CD1c-positive myeloid dendritic cell (primary cell): ENCODE results near the gene OSTC.
"Not testable (repeated sequence)": the region's sequence is repeated elsewhere in the genome, so short reads cannot be mapped to it uniquely, and the experiment has no call there.

Experiments used
- DNase-seq: peaks from one replicate; pipeline ENCODE4 v3.0.0-alpha.2; 2016; ENCODE audit errors: extremely low spot score

Gene OSTC

DNA sequence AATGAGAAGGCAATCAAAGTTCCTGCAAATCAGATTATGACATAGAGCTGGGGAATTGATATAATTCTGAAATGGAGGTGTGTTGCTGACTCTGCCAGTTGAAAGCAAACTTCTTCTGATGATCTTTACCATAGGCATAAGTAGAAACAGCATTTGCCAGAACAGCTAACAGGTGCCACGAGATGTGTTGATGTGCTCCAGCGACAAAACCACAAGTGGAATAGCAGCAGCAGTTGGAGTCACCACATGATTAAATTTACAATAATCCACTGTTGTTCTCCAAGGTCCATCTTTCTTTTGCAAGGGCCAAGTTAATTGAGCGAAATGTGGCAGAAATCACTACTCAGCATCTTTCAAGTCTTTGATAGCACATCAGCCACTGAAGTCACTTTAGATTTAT, 3.7 kb upstream of the OSTC start:
- no peak for DNase-seq

DNA sequence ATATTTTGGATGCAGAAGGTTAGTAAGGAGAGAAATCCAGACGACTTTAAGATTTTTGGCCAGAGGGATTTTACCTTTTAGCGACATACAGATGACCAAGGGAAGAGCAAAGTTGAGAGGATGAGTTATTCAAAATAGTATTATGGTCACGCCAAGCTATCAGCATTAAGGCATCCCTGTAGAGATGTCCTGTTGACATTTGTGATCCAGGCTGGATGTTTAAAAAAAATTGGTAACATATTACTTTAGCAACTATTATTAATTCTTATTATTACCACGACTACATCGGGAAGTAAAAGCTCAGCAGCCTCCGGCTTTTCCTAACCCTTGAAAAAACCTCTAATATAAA, 562 bp upstream of the OSTC start:
- DNase-seq: no peak

DNA sequence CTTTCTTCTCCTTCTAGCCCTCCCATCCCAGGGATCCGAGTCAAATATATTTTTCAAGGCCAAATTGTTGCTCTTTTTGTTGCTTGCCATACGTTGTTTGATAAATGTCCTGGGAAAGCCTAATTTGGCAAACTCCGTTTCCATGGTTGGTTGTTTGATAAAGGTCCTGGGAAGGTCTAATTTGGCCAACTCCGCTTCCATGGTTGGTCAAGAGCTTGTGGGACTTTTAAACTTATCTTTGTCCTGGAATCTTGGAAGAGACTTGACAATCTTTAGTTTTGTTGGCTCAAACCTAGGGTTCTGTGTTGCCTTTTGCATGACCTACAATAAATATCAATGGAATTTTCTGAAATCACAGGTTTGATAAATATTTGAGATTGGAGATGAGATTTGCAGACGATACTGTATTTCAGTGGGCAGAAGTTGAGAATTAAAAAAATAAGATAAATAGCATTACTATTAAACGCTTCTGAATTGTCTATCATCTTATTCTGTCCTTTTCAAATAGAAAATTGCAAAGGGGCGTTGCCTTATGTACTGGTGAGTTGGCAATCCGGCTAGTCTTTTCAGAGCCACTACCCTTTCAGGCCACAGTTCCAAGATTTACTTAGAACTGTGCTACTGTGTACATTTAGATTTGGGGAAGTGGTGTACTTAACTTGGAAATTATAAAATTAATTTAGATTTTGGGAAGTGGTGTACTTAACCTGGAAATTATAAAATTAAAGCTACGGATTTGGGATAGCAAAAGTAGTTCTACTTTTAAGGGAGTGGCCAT, 804 bp downstream of the OSTC start:
- DNase-seq: peak; percentile 64

DNA sequence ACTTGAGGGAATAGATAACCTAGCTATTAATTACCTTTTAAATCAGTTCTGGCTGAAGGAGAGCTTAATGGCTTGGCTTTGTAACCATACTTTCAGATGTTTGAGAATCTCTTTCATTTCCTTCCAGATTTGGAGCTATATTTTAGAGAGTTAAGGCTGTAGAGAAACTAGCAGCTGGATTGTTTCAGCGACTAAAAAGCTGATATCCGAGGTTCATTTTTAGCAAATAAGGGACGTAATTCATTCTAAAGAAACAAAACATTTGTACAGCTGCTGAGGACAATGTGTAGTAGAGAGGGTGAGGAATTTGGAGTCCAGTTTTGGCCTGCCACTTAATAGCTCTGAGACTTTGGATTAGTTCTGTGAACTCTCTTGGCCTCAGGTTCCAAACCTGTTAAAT, 12.2 kb downstream of the OSTC start:
- DNase-seq: no peak

DNA sequence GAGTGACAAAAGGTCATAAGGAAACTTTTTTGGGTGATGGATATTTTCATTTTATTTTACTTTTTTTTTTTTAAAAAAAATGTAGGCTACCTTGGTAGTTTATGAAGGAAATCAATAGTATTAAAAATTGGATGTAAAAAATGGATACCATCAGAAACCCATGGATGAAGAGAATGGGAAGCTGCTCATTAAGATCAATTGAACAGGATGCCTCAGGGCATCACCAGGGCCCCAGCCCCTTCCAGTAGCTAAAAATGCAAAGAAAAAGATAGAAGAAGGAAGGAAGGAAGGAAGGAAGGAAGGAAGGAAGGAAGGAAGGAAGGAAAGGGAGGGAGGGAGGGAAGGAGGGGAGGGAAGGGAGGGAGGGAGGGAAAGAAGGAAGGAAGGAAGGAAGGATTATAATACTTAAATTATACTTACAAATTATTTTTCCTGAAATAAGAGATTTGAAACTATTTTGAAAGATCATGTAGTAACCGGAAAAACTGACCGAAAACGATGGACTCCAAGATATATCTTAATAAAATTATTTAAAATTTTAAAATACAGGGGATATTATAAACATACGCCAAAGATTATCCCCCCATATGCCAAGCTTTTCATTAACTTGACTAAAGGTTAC, 24.1 kb downstream of the OSTC start:
- no peak for DNase-seq

DNA sequence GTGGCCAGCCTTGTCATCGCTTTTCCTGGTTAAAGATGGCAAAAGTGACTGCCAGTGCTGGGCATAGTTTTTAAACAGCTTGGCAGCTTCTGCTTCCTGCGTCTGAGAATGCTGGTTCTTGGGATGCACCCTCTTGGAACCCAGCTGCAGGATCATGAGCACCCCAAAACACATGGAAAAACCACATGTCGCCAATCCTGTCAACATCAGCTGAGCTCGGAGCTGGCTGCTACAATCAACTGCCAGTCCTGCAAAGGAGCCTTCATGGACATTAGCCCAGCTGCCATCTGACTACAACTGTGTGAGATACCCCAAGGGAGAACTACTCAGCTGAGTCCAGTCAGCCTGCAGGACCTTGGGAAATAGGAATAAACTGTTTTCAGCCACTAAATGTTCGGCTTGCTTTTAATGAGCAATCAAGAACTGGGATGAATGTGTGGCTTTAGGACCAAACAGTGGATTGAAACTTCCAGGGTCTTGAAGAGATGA, 31.0 kb downstream of the OSTC start:
- DNase-seq: no peak

DNA sequence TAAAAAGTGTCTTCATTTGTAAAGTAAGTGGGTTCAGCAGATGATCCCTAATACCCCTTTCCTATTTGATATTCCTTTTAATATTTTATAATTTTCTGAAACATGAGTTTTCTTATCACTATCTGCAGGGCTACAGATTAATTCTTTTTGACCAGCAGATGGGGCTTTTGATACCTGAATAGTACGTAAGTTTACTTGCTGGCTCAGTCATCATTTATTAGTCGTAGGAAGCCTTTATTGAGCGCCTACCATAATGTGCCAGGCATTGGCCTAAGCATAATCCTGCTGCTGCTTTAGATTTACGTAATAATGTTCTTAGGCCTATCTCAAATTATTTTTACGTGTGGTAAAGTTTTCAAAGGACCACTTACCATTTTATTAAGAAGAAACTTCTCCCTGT, 33.1 kb downstream of the OSTC start:
- no peak for DNase-seq

DNA sequence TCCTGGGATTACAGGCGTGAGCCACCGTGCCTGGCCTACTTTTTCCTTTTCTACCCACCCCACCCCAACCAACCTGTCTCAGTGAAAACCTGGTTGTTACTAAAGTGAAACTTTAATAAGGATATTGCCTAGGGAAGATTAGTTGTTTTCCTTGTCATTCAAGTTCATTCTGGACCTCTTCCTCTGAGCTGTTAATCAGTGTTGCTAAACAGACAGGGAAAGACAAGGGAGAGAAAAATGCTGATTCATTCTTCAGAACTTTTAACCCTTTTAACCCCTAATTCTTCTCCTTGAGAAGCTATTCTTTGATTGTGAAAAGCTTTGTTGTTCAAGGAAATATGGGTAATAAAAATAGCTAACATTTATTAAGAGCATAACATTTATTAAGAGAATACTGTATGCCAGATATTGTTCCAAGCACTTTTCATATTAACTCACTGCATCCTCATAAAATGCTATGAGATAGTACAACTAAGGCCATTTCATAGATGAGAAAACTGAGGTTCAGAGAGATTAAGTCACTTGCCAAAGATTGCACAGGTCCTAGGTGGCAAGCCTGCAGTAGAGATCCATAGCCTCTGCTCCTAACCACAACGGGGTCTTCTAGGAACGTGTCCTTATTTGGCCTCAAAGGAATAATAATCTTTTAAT, 34.8 kb downstream of the OSTC start:
- DNase-seq: no peak

DNA sequence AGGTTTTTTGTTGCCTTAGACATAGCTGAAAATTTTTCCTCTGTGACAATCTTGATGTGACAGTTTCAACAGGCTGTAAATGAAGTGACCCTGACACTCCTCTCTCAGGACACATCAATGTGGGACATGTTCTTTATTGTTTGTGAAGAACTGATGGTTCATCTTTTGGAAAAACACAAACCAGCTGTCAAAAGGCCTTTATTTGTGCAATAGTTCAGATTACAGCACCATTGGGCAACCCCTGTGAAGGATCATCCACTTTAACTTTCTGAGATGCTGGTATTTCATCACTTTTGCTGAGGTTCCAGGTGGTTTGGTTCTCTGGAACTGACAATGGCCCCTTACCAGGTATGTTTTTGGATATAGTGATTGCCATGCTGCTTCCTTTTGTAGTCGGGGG, 40.3 kb downstream of the OSTC start:
- DNase-seq: no peak

DNA sequence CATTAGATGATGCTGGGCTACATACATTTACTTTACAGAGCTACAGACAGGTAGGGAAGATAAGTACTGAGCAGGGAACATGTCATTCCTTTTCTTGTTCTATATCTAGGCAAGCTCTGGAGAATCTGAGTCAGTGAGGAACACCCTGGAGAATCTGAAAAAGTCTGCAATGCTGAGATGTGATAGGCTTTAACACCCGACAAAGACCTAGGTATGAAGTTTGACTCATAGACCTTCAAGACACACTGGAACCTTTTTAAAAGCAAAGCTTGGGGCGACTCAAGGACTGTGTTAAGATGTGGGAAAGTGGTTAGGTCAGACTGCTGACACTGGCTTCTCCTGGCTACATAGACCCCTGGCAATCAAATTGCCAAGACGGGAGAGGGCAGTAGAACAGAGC, 42.8 kb downstream of the OSTC start:
- no peak for DNase-seq

DNA sequence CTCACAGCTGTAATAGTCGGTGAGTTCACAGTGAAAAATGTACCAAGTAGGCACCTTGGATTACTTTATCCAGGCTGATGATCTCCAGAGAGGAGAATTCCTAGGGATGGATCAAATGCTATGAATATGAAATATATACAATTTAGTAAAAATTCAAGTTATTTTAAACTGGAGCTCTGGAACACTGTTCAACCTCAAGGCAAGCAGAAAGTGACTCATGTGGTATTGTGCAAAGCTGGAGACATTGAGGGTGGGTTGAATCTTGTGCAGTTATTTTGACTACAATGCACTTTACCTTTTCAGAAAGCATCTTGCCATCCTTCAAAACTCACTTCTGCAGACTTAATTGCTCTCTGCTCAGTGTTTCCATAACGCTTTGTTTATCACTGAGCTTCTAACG, 43.4 kb downstream of the OSTC start:
- no peak for DNase-seq

DNA sequence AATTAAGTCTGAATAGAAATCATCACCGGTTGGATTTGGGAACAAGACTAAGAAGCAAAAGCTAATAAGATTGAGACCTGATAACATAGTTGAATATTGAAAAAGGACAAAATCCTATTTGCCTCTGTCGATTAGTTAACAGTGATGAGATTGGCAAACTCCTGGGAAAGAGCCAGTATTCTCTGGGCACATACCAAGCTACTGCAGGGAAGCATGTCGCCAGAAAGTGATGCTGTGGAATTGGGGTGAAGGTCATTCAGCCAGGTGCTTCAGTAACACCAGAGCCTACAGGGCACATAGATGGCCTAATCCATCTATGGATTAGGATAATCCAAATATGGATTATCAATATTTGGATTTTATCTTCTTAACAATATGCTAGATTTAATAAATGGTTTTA, 44.0 kb downstream of the OSTC start:
- DNase-seq: no peak

DNA sequence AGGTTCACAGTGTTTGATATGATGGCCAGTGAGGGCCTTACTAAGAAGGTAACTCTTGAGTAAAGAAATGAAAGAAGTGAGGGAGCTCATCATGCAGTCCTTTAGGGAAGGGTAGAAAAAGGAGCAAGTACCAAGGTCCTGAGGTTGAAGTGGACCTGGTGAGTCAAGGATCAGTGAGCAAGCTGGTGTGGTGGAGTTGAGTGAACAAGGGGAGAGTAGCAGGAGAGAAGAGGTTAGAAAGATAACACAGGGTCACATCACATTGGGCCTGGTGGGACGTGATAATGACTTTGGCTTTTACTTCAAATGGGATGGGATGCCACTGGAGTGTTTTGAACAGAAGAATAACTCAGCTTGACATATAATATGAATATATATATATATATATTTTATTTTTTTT, 44.7 kb downstream of the OSTC start:
- no peak for DNase-seq

DNA sequence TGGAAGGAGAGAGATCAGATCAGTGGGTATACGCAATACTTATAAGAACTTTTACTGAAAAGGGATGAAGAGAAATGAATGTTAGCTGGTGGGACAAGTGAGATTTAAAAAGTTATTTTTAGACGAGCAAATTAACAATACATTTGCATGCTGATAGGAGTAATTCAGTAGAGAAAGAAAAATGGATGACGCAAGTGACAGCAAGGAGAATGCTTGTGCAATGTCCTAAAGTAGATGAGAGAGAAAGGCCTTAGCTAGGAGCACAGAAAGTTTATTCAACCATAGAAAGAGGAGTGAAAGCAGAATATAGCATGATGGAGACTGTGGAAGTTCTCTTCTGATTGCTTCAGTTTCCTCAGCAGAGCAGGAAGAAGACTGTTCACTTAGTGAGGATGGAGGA, 45.8 kb downstream of the OSTC start:
- DNase-seq: no peak

DNA sequence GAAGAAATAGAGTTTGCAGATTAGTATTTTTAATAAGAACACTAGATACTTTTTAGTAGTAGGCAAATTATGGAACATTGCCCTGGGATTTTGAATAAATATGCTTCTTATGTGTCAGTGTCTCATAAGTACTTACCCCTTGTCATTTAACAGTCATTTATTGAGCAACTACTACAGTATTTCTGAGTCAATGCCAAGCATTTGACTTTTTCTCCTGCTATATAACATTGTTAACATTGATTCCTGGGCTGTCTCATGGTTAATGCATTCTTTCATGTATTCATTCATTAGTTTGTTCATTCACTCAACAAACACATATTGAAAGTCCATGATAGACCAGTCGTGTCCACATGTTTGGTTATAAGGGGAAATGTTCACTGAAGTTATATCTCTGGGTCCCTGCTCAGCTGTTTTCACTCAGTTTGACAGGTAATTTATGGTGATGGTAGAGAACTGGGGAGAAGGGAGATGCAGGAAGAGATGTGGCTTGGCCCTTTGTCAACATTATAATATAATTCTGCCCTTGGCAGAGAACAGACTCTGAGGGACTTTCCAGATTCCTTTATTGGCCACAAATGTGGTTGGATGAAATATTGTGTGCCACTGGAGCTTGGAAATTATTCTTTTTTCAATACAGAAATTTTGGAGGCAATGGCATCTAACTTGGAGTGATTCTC, 49.8 kb downstream of the OSTC start:
- no peak for DNase-seq

DNA sequence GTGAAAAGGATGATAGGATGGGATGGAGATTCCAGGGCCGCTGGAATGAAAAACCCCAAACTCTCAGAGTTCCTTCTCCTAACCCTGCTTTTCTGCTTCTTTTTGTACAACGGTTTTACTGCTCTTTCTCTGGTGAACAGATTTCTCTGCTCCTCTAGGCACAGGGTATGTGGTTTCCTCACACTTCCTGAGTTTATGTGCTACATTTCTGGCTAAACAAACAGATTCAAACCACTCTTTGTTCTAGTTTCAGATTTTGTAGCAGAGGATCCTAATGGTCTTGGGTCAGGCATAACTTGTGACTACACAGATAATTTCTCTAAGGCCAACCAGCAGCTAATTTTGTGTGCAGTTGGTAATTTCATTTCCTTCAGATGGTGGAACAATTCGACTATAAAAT, 52.6 kb downstream of the OSTC start:
- DNase-seq: no peak

DNA sequence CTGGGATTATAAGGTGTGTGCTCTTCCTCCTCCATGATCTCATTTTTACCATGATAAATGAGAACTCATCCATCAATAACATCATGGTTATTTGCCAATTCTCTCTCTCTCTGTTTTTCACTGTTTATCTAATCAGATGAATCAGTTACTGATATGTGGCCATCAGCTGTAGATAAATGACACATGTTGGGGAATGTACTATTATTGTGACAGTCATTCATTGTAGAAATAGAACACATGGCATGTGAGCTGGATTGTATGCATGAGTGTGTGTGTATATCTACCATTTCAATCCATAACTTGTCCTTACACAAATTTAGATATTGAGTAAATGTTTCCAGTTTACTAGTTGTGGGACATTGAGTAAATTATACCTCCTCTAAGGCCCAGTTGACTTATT, 53.0 kb downstream of the OSTC start:
- no peak for DNase-seq

DNA sequence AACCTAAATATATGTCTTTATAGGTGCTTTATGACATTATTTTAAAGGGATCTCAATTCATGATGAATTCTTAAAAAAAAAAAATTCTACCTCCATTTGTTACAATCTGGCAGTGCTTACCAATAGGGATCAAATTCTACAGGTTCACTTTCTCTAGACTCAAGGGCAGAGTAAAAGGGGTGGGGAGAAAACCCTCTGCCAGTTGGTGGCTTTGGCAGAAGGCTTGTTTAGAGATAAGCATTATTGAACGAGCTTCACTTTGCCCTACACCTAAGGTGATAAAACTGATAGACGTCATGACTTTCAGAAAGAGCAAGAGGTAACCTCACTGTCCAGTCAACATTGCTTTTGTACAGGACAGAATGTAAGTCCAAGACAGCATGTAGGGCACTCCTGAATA, 53.6 kb downstream of the OSTC start:
- DNase-seq: no peak

DNA sequence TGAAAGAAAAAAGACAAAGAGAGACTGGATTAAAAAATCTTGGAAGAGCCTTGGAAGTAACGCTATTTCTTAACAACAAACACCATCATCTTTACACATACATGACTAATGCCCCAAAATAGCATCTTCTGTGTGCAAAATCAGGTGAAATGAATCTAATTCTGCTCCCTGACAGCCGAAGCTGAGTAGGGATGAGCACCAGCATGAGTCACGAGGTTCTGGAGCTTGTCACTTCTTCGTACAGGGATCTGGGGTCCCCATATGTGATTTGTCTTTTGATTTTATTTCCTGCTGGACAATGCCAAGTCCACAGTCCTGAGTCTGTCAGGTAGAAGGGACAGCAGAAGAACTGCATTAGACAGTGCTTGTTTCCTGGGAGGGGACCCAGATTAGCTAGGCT, 55.9 kb downstream of the OSTC start:
- no peak for DNase-seq

DNA sequence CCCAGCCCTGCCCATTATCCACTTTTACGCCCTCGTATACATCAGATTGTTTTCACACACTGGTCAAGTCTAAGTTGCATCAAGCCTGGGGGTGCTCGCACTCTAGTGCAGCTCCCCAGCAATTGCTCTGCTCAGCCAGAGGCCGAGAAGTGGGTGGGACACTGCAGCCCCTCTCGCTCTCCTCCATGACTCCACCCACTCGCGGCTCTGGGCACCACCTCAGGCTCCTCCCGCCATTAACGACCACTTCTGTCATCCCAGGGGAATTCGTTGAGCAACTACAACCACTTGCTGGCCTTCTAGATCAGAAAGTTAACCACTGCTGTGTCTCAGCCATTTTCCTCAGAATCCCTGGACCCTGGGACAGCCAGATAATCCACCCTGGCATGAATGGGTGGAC, 58.8 kb downstream of the OSTC start:
- DNase-seq: no peak

DNA sequence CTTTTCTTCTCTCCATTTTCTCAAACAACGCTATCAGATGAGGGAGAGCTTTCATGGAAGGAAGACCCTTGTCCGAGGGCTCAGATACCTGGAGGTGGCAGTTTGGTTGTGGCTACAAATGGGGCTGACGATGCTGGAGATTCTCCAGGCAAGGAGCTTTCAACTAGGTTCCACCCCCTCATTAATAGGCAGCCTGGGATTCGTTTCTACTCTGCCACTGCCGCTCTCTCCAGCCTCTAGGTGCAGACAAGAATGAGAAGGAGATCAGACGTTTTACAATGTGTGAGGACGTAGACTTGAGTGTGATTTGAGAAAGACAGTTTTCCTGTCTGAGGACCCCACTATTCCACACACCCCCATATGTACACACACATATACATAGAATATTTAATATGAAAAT, 59.3 kb downstream of the OSTC start:
- DNase-seq: no peak

DNA sequence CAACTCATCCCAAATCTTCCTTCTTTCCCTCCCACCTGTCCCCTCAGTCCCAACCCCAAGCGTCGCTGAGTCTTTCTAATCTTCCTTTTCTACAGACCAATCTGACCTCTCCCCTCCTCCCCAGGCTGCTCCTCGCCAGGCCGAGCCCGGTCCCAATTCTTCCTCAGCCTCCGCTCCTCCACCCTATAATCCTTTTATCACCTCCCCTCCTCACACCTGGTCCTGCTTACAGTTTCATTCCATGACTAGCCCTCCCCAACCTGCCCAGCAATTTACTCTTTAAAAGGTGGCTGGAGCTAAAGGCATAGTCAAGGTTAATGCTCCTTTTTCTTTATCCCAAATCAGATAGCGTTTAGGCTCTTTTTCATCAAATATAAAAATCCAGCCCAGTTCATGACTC, 60.2 kb downstream of the OSTC start:
- not testable (repeated sequence) for DNase-seq

DNA sequence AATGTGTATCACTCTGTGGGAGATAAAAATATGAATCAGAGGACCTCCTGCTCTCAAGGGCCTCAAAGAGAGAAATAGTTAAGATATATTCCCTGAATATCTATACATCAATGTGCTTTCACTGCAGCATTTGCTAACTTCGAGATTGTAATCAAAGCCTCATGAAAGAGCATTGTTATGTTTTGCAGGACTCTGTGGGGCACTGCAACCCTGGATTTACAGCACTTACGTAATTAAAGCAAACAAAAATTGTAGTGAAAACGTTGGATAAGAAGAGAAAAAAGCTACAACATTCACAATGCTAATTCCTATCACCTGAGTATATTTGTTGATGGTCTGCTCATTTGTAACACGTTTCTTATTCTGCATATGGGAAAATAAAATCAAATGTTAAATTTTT, 64.5 kb downstream of the OSTC start:
- DNase-seq: no peak
